ENCODE measurements around the gene YIPF3. TPM values are rescaled to one million over a fixed set of nuclear protein-coding genes. Genes with fewer than 3 reads are reported as not detected.

YIPF3 gene
- total and polyA plus RNA-seq, 2 experiments from 2014 or later = 166 to 198 TPM

GRCh38 chr6:43488667-43489276 is 28.0 kb downstream of the YIPF3 start:
- no peak for DNase-seq (ENCODE audit: low spot score)
- peaks cover 23% of the 10 kb centered on the region for H3K4me1 ChIP-seq (ENCODE audit: insufficient read depth)
- H3K79me2 ChIP-seq = peaks cover 64% of the 10 kb centered on the region
- no peak overlapping the region for H2AFZ ChIP-seq
- WGBS (ENCODE audit: low lambda C conversion rate, missing lambda C conversion rate) = 67% methylated on average over 3 of the region's 4 CpGs
- no peaks in the 10 kb centered on the region for H3K9me2 ChIP-seq (replicated peaks; ENCODE audit: insufficient read depth)
- H3K27me3 ChIP-seq = no peaks in the 10 kb centered on the region
- TF ChIP-seq EZH2phosphoT487 (IDR thresholded peaks at IDR 0.05; ENCODE audit: low read depth, severe bottlenecking, unreplicated experiment) (no peak), CTCF (IDR thresholded peaks at IDR 0.05; ENCODE audit: poor library complexity) (no peak), EZH2 (IDR thresholded peaks at IDR 0.05; ENCODE audit: borderline replicate concordance) (no peak)
- no peaks in the 10 kb centered on the region for H3K9me3 ChIP-seq (ENCODE audit: low read depth)
- H3K27ac ChIP-seq = no peak overlapping the region
- no peak overlapping the region for H3K4me2 ChIP-seq
- H3K36me3 ChIP-seq (replicated peaks; ENCODE audit: insufficient read depth, low read depth) = no peaks in the 10 kb centered on the region
- no peak overlapping the region for H3K4me3 ChIP-seq
- peaks cover 39% of the 10 kb centered on the region for H4K20me1 ChIP-seq (ENCODE audit: insufficient read depth, poor library complexity, severe bottlenecking)

DNA sequence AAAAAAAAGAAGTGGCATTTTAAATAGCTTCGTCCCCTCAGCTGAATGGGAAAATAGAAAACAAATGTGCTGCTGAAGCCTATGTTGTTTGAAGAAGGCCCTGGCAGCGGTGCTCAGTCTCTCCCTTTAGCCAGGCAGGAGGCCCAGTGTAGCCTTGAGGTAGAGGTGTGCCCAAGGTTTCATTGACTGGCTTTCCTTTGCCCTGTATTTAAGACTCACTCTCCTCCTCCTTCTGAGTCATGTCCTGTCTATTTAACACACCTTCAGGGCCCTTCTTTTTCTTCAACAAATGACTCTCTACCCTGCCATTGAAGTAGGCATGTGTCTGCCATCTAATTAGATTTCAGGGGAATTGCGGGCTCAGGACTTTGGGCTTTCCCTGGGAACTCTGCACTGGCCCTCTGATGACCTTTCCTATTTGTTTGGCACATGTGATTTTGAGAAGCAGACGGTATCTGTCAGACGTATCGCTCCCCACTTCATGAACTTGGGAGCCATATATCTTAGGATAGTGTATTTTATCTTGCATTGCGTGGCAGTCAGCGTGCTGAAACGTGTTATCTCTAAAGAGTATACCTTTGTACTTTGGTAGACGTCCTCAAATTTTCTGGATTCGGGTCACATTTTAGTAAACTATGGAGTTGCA is 35.0 kb downstream of the YIPF3 start:
- Histone ChIP-seq H3K4me3 (no peak overlapping the region), H3K27me3 (no peaks in the 10 kb centered on the region), H2AFZ (no peak overlapping the region), H3K9me2 (replicated peaks; ENCODE audit: insufficient read depth) (no peaks in the 10 kb centered on the region), H3K9me3 (ENCODE audit: low read depth) (no peaks in the 10 kb centered on the region), H3K27ac (peak overlapping the region; percentile 44), H3K4me1 (ENCODE audit: insufficient read depth) (peaks cover 22% of the 10 kb centered on the region), H4K20me1 (ENCODE audit: insufficient read depth, poor library complexity, severe bottlenecking) (peaks cover 8% of the 10 kb centered on the region), H3K79me2 (peaks cover 90% of the 10 kb centered on the region), H3K4me2 (no peak overlapping the region), H3K36me3 (replicated peaks; ENCODE audit: insufficient read depth, low read depth) (no peaks in the 10 kb centered on the region)
- 72% methylated on average over 11 of the region's 11 CpGs for WGBS (ENCODE audit: low lambda C conversion rate, missing lambda C conversion rate)
- TF ChIP-seq CTCF (IDR thresholded peaks at IDR 0.05; ENCODE audit: poor library complexity) (no peak), EZH2 (IDR thresholded peaks at IDR 0.05; ENCODE audit: borderline replicate concordance) (no peak), EZH2phosphoT487 (IDR thresholded peaks at IDR 0.05; ENCODE audit: low read depth, severe bottlenecking, unreplicated experiment) (no peak)
- DNase-seq (ENCODE audit: low spot score) = no peak

DNA sequence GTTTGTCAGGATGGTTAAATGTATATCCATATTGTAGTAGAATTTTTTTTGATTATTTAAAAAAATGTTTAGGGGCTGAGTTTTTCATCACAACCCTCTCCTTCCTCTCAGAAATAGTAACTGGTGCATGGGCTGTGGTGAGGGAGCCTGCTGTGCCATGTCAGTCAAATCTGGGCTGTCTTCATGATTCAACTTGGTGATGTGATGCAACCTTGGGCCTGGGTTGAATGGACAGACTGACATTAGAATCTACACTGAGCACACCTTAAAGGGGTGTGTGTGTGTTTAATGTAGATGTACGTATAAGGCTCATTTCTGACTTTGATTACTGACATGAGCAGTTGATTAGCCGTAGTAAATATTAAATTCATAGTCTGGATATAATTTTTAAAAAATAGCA is 35.7 kb downstream of the YIPF3 start:
- Histone ChIP-seq H4K20me1 (ENCODE audit: insufficient read depth, poor library complexity, severe bottlenecking) (peaks cover 8% of the 10 kb centered on the region), H3K4me1 (ENCODE audit: insufficient read depth) (peaks cover 22% of the 10 kb centered on the region), H3K4me2 (no peak overlapping the region), H3K27me3 (no peaks in the 10 kb centered on the region), H3K4me3 (no peak overlapping the region), H3K27ac (peak overlapping the region; percentile 44), H3K36me3 (replicated peaks; ENCODE audit: insufficient read depth, low read depth) (no peaks in the 10 kb centered on the region), H3K79me2 (peaks cover 84% of the 10 kb centered on the region), H3K9me2 (replicated peaks; ENCODE audit: insufficient read depth) (no peaks in the 10 kb centered on the region), H2AFZ (no peak overlapping the region), H3K9me3 (ENCODE audit: low read depth) (no peaks in the 10 kb centered on the region)
- no peak for TF ChIP-seq CTCF (IDR thresholded peaks at IDR 0.05; ENCODE audit: poor library complexity)
- no peak for DNase-seq (ENCODE audit: low spot score)
- 82% methylated on average over 2 of the region's 2 CpGs for WGBS (ENCODE audit: low lambda C conversion rate, missing lambda C conversion rate)

All from hepatocyte (in vitro differentiated cells).